ENCODE data around the gene RPL7L1.
"Not testable (repeated sequence)": the region's sequence is repeated elsewhere in the genome, so short reads cannot be mapped to it uniquely, and the experiment has no call there.

The RPL7L1 gene

GRCh38 chr6:42870145-42870936 is 9.1 kb upstream of the RPL7L1 start:
- H3K27me3 ChIP-seq (ENCODE audit: control insufficient read depth, insufficient read depth, low read length) = no peaks in the 10 kb centered on the region
- H3K9ac ChIP-seq (ENCODE audit: low read depth, low read length) = no peak overlapping the region
- H3K9me3 ChIP-seq (ENCODE audit: control insufficient read depth, insufficient read depth, low read length) = no peaks in the 10 kb centered on the region
- H3K36me3 ChIP-seq (ENCODE audit: control insufficient read depth, insufficient read depth, low read length) = peaks cover 2% of the 10 kb centered on the region
- H3K4me3 ChIP-seq (ENCODE audit: low read depth, low read length) = no peak overlapping the region
- no peaks in the 10 kb centered on the region for H3K4me1 ChIP-seq (ENCODE audit: control insufficient read depth, insufficient read depth, low read length)

GRCh38 chr6:42871711-42872110 is 7.7 kb upstream of the RPL7L1 start:
- Histone ChIP-seq H3K27me3 (ENCODE audit: control insufficient read depth, insufficient read depth, low read length) (no peaks in the 10 kb centered on the region), H3K36me3 (ENCODE audit: control insufficient read depth, insufficient read depth, low read length) (no peaks in the 10 kb centered on the region), H3K9me3 (ENCODE audit: control insufficient read depth, insufficient read depth, low read length) (no peaks in the 10 kb centered on the region), H3K4me3 (ENCODE audit: low read depth, low read length) (no peak overlapping the region), H3K4me1 (ENCODE audit: control insufficient read depth, insufficient read depth, low read length) (no peaks in the 10 kb centered on the region), H3K9ac (ENCODE audit: low read depth, low read length) (no peak overlapping the region)

- Histone ChIP-seq H3K9me3 (ENCODE audit: control insufficient read depth, insufficient read depth, low read length) (no peaks in the 10 kb centered on the region), H3K36me3 (ENCODE audit: control insufficient read depth, insufficient read depth, low read length) (no peaks in the 10 kb centered on the region), H3K4me3 (ENCODE audit: low read depth, low read length) (no peak overlapping the region), H3K27me3 (ENCODE audit: control insufficient read depth, insufficient read depth, low read length) (no peaks in the 10 kb centered on the region), H3K4me1 (ENCODE audit: control insufficient read depth, insufficient read depth, low read length) (no peaks in the 10 kb centered on the region), H3K9ac (ENCODE audit: low read depth, low read length) (no peak overlapping the region)
These were observed 6.1 kb upstream of the RPL7L1 start for GRCh38 chr6:42873313-42873712.

GRCh38 chr6:42877695-42878094 is 1.7 kb upstream of the RPL7L1 start:
- Histone ChIP-seq H3K9ac (ENCODE audit: low read depth, low read length) (no peak overlapping the region), H3K4me1 (ENCODE audit: control insufficient read depth, insufficient read depth, low read length) (no peaks in the 10 kb centered on the region), H3K27me3 (ENCODE audit: control insufficient read depth, insufficient read depth, low read length) (no peaks in the 10 kb centered on the region), H3K36me3 (ENCODE audit: control insufficient read depth, insufficient read depth, low read length) (peaks cover 5% of the 10 kb centered on the region), H3K4me3 (ENCODE audit: low read depth, low read length) (no peak overlapping the region), H3K9me3 (ENCODE audit: control insufficient read depth, insufficient read depth, low read length) (no peaks in the 10 kb centered on the region)

GRCh38 chr6:42880240-42880817 is 913 bp downstream of the RPL7L1 start:
- H3K4me1 ChIP-seq (ENCODE audit: control insufficient read depth, insufficient read depth, low read length); H3K27me3 ChIP-seq (ENCODE audit: control insufficient read depth, insufficient read depth, low read length); H3K9me3 ChIP-seq (ENCODE audit: control insufficient read depth, insufficient read depth, low read length): not testable (repeated sequence)
- H3K9ac ChIP-seq (ENCODE audit: low read depth, low read length) = peak overlapping the region; percentile 99
- peak overlapping the region; percentile 98 for H3K4me3 ChIP-seq (ENCODE audit: low read depth, low read length)
- peaks cover 26% of the 10 kb centered on the region for H3K36me3 ChIP-seq (ENCODE audit: control insufficient read depth, insufficient read depth, low read length)

GRCh38 chr6:42880871-42881270 is 1.5 kb downstream of the RPL7L1 start:
- H3K27me3 ChIP-seq (ENCODE audit: control insufficient read depth, insufficient read depth, low read length); H3K4me1 ChIP-seq (ENCODE audit: control insufficient read depth, insufficient read depth, low read length); H3K9me3 ChIP-seq (ENCODE audit: control insufficient read depth, insufficient read depth, low read length); H3K9ac ChIP-seq (ENCODE audit: low read depth, low read length): not testable (repeated sequence)
- H3K4me3 ChIP-seq (ENCODE audit: low read depth, low read length) = peak overlapping the region; percentile 98
- peaks cover 31% of the 10 kb centered on the region for H3K36me3 ChIP-seq (ENCODE audit: control insufficient read depth, insufficient read depth, low read length)

GRCh38 chr6:42885702-42886101 is 6.3 kb downstream of the RPL7L1 start:
- Histone ChIP-seq H3K9me3 (ENCODE audit: control insufficient read depth, insufficient read depth, low read length) (no peaks in the 10 kb centered on the region), H3K27me3 (ENCODE audit: control insufficient read depth, insufficient read depth, low read length) (no peaks in the 10 kb centered on the region), H3K9ac (ENCODE audit: low read depth, low read length) (no peak overlapping the region), H3K4me3 (ENCODE audit: low read depth, low read length) (no peak overlapping the region), H3K4me1 (ENCODE audit: control insufficient read depth, insufficient read depth, low read length) (no peaks in the 10 kb centered on the region), H3K36me3 (ENCODE audit: control insufficient read depth, insufficient read depth, low read length) (peaks cover 38% of the 10 kb centered on the region)

- H3K9ac ChIP-seq (ENCODE audit: low read depth, low read length); H3K9me3 ChIP-seq (ENCODE audit: control insufficient read depth, insufficient read depth, low read length); H3K27me3 ChIP-seq (ENCODE audit: control insufficient read depth, insufficient read depth, low read length); H3K4me3 ChIP-seq (ENCODE audit: low read depth, low read length); H3K4me1 ChIP-seq (ENCODE audit: control insufficient read depth, insufficient read depth, low read length): not testable (repeated sequence)
- H3K36me3 ChIP-seq (ENCODE audit: control insufficient read depth, insufficient read depth, low read length) = peaks cover 29% of the 10 kb centered on the region
These were observed 8.8 kb downstream of the RPL7L1 start for GRCh38 chr6:42888201-42888600.

GRCh38 chr6:42889815-42890214 is 10.4 kb downstream of the RPL7L1 start:
- peak overlapping the region; percentile 97 for H3K4me3 ChIP-seq (ENCODE audit: low read depth, low read length)
- H3K9me3 ChIP-seq (ENCODE audit: control insufficient read depth, insufficient read depth, low read length) = no peaks in the 10 kb centered on the region
- peaks cover 15% of the 10 kb centered on the region for H3K36me3 ChIP-seq (ENCODE audit: control insufficient read depth, insufficient read depth, low read length)
- H3K4me1 ChIP-seq (ENCODE audit: control insufficient read depth, insufficient read depth, low read length) = no peaks in the 10 kb centered on the region
- H3K27me3 ChIP-seq (ENCODE audit: control insufficient read depth, insufficient read depth, low read length) = no peaks in the 10 kb centered on the region
- H3K9ac ChIP-seq (ENCODE audit: low read depth, low read length) = peak overlapping the region; percentile 99

GRCh38 chr6:42890311-42891198 is 11.1 kb downstream of the RPL7L1 start:
- no peaks in the 10 kb centered on the region for H3K4me1 ChIP-seq (ENCODE audit: control insufficient read depth, insufficient read depth, low read length)
- no peaks in the 10 kb centered on the region for H3K9me3 ChIP-seq (ENCODE audit: control insufficient read depth, insufficient read depth, low read length)
- peak overlapping the region; percentile 99 for H3K9ac ChIP-seq (ENCODE audit: low read depth, low read length)
- no peaks in the 10 kb centered on the region for H3K27me3 ChIP-seq (ENCODE audit: control insufficient read depth, insufficient read depth, low read length)
- peak overlapping the region; percentile 97 for H3K4me3 ChIP-seq (ENCODE audit: low read depth, low read length)
- H3K36me3 ChIP-seq (ENCODE audit: control insufficient read depth, insufficient read depth, low read length) = peaks cover 10% of the 10 kb centered on the region

- H3K27me3 ChIP-seq (ENCODE audit: control insufficient read depth, insufficient read depth, low read length) = no peaks in the 10 kb centered on the region
- peak overlapping the region; percentile 99 for H3K9ac ChIP-seq (ENCODE audit: low read depth, low read length)
- peaks cover 5% of the 10 kb centered on the region for H3K36me3 ChIP-seq (ENCODE audit: control insufficient read depth, insufficient read depth, low read length)
- no peaks in the 10 kb centered on the region for H3K4me1 ChIP-seq (ENCODE audit: control insufficient read depth, insufficient read depth, low read length)
- H3K9me3 ChIP-seq (ENCODE audit: control insufficient read depth, insufficient read depth, low read length) = no peaks in the 10 kb centered on the region
- peak overlapping the region; percentile 97 for H3K4me3 ChIP-seq (ENCODE audit: low read depth, low read length)
These were observed 11.8 kb downstream of the RPL7L1 start for GRCh38 chr6:42891199-42891722.

Measured in iPS-15b (cell line).